HG03135 (cell line): ENCODE measurements around the gene TMEM225B.
"Not testable (repeated sequence)": the region's sequence is repeated elsewhere in the genome, so short reads cannot be mapped to it uniquely, and the experiment has no call there.

Source experiments
- ATAC-seq: cut with Tn5 transposase; IDR thresholded peaks from one replicate; pipeline ENCODE4 v1.9.1; 2021; ENCODE audit warnings: mild to moderate bottlenecking, moderate library complexity; ENCODE audit not compliant: unreplicated experiment

Gene TMEM225B

GRCh38 chr7:99653754-99654153 lies 55.7 kb downstream of the TMEM225B start:
- no peak for ATAC-seq

DNA sequence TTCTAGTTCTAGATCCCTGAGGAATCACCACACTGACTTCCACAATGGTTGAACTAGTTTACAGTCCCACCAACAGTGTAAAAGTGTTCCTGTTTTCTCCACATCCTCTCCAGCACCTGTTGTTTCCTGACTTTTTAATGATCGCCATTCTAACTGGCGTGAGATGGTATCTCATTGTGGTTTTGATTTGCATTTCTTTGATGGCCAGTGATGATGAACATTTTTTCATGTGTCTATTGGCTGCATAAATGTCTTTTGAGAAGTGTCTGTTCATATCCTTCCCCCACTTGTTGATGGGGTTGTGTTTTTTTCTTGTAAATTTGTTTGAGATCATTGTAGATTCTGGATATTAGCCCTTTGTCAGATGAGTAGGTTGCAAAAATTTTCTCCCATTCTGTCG lies 56.6 kb downstream of the TMEM225B start:
- ATAC-seq: not testable (repeated sequence)

- ATAC-seq: not testable (repeated sequence)
These were observed 59.8 kb downstream of the TMEM225B start for GRCh38 chr7:99657879-99658278.
